ENCODE measurements around the gene CDH5. TPM values are rescaled to one million over a fixed set of nuclear protein-coding genes. Genes with fewer than 3 reads are reported as not detected.

Gene CDH5
- total RNA-seq, 1 donor from 2014 or later: 121 TPM

DNA sequence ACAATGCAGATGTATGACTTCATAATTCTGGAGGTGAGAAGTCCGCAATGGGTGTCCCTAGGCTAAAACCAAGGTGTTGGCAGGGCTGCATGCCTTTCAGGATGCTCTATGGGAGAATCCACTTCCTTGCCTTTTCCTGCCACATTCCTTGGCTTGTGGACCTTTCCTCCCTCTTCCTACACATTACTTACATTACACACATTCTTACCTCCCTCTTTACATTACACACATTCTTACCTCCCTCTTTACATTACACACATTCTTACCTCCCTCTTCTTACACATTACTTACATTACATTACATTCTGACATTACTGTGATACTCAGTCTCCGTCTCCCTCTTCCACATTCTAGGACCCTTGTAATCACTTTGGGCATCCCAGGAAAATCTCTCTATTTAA lies 14.2 kb upstream of the CDH5 start:
- DNase-seq (ENCODE audit: low spot score): no peak

DNA sequence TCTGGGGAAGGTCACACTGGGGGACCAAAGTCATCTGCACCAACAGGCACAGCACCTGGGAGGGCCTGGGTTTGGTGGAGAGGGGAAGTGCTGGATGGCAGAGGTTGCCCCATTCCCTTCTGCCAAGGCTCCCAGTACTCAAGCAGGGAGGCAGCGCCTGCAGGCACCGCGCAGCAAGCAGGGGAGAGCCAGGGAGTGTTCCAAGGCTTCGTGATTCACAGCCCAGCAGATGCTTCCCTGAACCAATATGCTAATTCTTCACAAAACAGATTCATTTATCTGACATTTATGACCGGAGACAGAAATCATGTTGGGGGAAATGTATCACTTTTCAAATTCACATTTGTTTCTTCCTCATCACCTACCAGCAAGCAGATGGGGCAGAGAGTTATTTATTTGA lies 13.4 kb upstream of the CDH5 start:
- no peak for DNase-seq (ENCODE audit: low spot score)

DNA sequence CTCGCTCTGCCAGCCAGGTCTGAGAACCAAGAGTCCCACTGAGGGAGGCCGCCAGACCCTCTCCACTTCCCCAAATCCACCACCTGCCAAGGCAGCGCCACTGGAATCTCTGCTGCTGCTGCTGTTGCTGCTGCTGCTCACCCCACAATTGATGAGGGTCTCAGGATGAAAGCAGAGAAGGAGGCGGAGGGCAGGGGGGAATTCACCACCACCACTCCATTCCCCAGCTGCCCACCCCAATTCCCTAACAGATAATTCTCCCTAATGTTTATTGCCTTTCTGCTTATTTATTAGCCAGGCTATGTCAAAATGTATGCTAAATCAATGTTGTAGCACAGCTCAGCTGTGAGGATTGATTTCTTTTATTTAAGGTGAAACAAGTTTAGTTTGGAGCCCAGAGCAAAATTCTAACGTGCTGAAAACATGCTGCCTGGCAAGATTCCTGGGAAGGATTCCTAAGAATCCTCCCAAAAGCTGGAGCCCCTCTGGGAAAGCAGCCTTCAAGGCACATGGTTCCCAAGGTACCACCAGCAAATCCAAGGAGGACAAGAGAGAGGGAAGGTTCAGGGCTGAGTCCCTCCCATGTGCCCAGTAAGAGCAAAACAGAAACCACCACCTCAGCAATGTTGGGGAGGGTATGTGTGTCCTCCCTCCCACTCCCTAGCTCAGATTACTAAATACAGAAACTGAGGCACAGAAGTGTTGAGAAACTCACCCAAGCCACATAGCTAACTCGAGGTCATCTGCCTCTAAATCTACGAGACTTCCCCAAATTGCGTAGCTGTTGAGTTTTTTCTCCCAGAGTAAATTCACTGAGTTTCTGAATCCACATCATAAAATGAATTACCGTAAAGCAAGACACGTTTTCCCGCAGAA lies 12.2 kb upstream of the CDH5 start:
- DNase-seq (ENCODE audit: low spot score): no peak

DNA sequence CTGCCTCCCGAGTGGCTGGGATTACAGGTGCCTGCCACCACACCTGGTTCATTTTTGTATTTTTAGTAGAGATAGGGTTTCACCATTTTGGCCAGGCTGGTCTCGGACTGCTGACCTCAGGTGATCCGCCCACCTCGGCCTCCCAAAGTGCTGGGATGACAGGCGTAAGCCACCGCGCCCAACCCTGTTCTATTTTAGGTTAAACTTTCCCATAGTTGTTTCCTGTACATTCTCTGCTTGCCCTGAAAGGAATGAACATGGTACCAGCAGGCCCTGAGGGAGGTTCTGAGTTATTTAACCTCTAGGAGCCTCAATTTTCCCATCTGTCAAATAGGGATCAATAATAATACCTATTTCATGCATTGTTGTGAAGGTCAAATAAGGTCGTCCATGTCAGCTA lies 11.0 kb upstream of the CDH5 start:
- DNase-seq (ENCODE audit: low spot score): no peak

GRCh38 chr16:66357523-66357928 lies 9.0 kb upstream of the CDH5 start:
- no peak for DNase-seq (ENCODE audit: low spot score)

DNA sequence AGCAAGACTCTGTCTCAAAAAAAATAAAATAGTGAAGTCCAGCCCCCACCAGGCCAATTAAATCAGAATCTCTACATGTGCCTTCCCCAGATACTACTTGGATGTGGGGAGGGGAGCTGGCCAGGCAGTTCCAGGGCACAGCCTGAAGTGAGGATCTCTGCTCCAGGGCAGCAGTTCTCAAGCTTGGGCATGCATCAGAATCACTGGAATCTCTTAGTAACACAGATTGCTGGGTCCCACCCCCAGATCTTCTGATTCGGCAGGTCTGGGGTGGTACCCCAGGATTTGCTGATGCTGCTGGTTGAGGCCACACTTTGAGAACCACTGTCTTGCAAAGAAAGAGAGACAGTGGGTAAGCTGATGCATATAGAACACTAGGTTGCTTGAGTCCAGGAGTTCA lies 8.3 kb upstream of the CDH5 start:
- no peak for DNase-seq (ENCODE audit: low spot score)

DNA sequence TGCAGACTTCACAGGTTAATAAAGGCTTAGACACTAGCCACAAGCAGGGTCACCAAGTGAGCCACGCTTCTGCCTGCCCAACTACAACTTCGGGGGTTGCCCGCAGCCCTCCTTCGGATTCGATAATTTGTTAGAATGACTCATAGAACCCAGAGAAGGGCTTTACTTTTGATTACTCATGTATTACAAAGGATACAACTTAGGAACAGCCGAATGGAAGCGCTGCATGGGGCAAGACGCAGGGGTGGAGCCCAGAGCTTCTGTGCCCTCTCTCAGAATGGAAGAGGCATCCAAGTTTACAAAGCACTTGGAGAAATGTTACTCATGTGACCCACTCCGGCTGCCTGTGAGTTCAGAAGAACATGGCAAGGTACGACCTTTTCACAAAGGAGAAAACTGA lies 7.5 kb upstream of the CDH5 start:
- DNase-seq (ENCODE audit: low spot score): no peak

- no peak for DNase-seq (ENCODE audit: low spot score)
Measured at GRCh38 chr16:66359811-66360608, 6.5 kb upstream of the CDH5 start.

- DNase-seq (ENCODE audit: low spot score): no peak
Measured at GRCh38 chr16:66360624-66361324, 5.7 kb upstream of the CDH5 start.

- no peak for DNase-seq (ENCODE audit: low spot score)
Measured at GRCh38 chr16:66361604-66362135, 4.8 kb upstream of the CDH5 start.

DNA sequence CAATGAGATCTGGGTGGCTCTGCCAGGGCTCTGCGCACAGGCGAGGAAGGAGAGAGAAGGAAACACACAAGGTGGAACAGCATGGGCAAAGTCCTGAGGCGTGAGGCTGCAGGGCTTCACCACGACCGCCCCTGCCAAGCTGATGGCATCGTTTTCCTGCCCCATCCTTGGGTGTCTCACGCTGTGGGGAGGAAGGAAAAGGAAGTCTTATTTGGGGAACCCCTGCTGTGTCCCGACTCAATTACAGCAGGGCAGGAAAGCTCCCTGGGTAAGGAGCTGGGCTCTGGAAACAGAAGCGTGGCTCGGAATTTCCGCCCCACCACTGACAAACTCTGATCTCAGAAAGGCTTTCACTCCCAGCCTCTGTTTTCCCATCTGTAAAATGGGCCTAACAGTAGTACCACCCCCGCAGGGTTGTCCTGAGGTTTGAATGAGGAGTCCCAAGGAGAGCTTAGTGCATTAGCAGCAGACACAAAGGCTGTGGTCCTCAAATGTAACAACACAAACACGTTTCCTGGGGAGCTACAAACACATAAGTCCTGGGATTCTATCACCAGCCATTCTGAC lies 3.2 kb upstream of the CDH5 start:
- DNase-seq (ENCODE audit: low spot score): no peak

DNA sequence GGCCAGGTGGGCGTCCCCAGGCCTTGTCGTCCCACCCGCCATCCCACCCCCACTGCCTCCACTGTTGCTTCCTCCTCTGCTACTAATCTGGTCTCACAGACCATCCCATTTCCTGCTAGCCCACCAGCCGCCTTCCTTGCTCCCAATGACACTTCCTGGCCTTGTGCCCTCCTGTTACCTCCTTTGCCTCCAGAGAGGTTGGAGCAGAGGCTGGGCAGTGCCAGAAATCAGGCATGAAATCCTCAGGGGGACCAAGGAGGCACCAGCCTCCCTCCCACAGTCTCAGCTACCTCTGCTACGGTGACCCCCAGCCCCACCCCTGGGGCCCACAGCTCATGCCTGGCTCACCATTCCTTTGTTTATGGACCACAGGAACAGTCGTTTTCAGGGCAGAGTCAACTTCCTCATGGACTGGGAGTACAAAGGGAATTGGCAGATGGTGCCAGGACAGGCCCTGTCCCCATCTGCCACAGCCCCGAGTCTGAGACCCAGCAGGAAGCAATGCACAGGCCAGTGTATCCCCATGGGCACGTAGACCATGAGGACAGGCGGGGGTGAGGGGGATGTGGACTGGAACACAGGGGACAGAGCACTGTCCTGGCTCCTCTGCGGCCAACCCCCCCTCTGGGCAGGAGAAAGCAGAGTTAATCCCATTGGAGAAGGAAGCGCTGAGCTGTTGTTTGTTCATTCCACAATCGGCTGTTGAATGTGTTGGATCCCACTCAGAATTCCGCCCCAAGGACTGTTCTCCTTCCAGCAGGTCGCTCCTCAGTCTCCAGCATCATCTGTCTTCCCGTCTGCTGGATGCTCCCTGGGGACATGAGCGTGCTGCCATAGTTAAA lies 2.2 kb upstream of the CDH5 start:
- DNase-seq (ENCODE audit: low spot score): no peak

- no peak for DNase-seq (ENCODE audit: low spot score)
Measured at GRCh38 chr16:66364959-66365306, 1.6 kb upstream of the CDH5 start.

GRCh38 chr16:66365651-66366050 lies 840 bp upstream of the CDH5 start:
- DNase-seq (ENCODE audit: low spot score): no peak

- no peak for DNase-seq (ENCODE audit: low spot score)
Measured at GRCh38 chr16:66367968-66368891, 1.7 kb downstream of the CDH5 start.

- DNase-seq (ENCODE audit: low spot score): no peak
Measured at GRCh38 chr16:66369055-66369592, 2.6 kb downstream of the CDH5 start.

GRCh38 chr16:66370786-66371684 lies 4.5 kb downstream of the CDH5 start:
- no peak for DNase-seq (ENCODE audit: low spot score)

All from mesenteric fat pad (tissue), 1 donor.